Right lung (tissue), 5 donors: ENCODE measurements around the gene SMIM35. TPM values are rescaled to one million over a fixed set of nuclear protein-coding genes. Genes with fewer than 3 reads are reported as not detected.

Experiments used
- DNase-seq, 2 donors: peaks; one replicate each; pipeline ENCODE4 v3.0.0-alpha.2; 2013
- polyA plus RNA-seq, 5 donors: library from polyadenylated mRNA; unstranded; fragments of 120-200 nt; gene quantifications; one replicate each; pipeline versions ENCODE4 v1.2.1 to v1.2.3, GENCODE V29; 2013; ENCODE audit warnings: inconsistent platforms in 1 of 5, low replicate concordance in 1 of 5; ENCODE audit not compliant: insufficient read length in 5 of 5, insufficient read depth in 1 of 5

Gene SMIM35
- polyA plus RNA-seq, 5 donors, result 0.27 to 0.65 (median 0.40) TPM

- DNase-seq, result no peak
Measured at GRCh38 chr11:118003456-118003855, 83.3 kb downstream of the SMIM35 start.

GRCh38 chr11:118002541-118003423 lies 84.0 kb downstream of the SMIM35 start:
- DNase-seq, result peak; percentile 89 to 92

DNA sequence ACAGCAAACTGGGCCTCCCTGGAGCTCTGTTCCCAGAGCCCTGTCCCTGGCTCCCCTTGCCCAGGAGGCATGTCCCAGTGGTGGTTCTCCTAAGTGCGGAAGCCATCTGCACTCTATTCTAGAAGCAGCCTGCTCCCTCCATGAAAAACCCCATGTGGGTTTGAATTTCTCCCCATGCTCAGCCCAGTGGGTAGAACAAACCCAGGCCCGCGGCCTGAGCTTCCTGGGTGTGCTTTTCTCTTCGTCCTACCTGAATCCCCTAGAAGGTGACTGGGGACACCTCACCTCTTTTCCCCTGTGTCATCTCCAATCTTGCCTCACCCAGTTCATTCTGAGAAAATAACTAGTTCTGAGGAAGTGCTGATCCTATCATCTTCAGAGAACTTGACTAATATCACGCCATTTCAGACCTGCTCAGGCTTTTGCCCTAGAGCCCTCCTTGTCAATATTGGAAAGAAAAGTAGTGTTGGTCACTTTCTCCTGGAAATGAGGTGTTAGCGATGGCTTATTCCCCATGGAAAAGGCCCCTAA lies 84.7 kb downstream of the SMIM35 start:
- DNase-seq, result no peak

- no peak for DNase-seq
Measured at GRCh38 chr11:118001494-118001971, 85.2 kb downstream of the SMIM35 start.

GRCh38 chr11:118000850-118001228 lies 85.9 kb downstream of the SMIM35 start:
- no peak for DNase-seq

GRCh38 chr11:118000067-118000849 lies 86.5 kb downstream of the SMIM35 start:
- no peak for DNase-seq

DNA sequence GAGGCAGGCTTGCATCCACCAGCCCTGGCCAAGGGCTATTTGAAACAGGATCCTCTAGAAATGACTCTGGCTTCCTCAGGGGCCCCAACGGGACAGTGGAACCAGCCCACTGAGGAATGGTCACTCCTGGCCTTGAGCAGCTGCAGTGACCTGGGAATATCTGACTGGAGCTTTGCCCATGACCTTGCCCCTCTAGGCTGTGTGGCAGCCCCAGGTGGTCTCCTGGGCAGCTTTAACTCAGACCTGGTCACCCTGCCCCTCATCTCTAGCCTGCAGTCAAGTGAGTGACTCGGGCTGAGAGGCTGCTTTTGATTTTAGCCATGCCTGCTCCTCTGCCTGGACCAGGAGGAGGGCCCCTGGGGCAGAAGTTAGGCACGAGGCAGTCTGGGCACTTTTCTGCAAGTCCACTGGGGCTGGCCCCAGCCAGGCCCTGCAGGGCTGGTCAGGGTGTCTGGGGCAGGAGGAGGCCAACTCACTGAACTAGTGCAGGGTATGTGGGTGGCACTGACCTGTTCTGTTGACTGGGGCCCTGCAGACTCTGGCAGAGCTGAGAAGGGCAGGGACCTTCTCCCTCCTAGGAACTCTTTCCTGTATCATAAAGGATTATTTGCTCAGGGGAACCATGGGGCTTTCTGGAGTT lies 87.3 kb downstream of the SMIM35 start:
- DNase-seq, result no peak

- DNase-seq, result no peak
Measured at GRCh38 chr11:117998664-117999353, 88.0 kb downstream of the SMIM35 start.

DNA sequence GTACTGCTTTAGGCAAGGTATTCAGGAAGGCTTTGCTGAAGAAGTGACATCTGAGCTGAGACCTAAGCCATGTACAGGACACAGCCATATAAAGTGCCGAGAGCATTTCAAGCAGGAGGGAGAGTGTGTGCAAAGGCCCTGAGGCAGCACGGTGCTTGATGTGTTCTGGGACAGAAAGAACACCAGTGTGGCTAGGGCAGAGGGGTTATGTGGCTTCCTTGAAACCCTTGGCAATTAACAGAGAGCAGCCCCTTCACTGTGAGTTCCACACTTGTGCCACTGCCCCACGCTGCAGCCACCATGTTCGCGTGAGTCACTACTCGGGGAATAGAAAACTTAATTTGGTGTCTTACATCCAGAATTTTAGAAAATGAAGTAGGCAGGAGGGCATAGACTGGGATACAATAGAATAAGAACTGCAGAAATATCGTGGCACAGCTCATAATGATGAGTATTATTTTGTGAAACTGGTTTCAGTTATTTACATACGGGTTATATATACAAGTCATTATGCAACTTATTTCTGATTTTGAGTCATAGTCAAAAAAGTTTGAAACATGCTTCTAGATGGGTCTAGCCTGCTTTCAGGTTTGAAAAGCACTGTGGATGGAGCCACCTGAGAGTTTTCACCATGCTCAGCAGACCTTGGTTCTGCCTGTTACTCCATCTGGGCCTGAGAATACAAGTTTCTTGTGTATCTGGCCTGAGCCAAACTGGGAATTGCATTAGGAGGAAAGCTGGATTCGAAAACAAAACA lies 88.8 kb downstream of the SMIM35 start:
- no peak for DNase-seq

DNA sequence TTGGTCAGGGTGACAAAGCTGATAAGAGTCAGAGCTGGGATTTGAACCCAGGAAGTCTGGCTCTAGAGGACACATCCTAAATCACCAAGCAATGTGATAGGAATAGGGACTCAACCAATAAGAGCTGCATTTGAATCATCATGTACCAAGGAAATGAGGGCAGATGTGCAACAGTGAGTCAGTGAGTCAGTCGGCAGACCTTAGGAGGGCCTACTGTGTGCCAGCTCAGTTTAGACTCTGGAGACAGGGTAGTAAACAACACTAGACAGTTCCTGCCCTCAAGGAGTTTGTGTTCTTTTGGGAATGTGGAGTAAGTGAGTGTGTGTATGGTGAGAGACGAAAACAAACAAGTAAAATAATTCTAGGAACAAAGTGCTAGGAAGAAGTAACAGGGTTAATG lies 89.4 kb downstream of the SMIM35 start:
- DNase-seq, result no peak

DNA sequence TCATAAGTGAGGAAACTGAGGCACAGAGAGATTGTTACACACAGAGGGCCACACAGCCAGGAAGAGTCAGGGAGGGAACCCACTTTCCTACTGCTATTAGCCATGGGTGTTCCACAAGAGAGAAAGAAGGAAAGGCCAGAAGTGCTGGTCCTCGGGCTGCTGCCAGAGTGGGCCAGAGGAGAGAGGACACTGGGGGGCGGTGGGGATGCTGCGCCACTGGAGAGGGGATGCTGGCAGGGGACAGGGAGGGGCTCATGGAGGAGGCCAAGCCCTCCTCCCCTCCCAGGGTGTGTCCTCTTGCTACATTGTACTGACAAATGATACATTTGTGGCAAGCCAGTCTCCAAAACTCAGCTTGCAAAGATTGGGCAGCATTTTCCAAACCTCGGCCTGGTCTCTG lies 90.7 kb downstream of the SMIM35 start:
- DNase-seq, result no peak

GRCh38 chr11:117995472-117995871 lies 91.3 kb downstream of the SMIM35 start:
- DNase-seq, result no peak

GRCh38 chr11:117993988-117994745 lies 92.6 kb downstream of the SMIM35 start:
- no peak for DNase-seq

DNA sequence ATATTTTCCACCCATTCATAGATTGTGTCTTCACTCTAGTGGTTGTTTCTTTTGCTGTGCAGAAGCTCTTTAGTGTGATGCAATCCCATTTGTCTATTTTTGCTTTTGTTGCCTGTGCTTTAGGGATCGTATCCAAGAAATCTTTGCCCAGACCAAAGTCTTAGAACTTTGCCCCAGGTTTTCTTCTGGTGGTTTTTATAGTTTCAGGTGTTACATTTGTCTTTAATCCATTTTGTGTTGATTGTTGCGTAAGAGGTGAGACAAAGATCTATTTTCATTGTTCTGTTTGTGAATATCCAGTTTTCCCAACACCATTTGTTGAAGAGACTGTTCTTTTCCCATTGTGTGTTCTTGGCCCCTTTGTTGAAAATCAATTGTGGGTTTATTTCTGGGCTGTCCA lies 94.1 kb downstream of the SMIM35 start:
- no peak for DNase-seq

DNA sequence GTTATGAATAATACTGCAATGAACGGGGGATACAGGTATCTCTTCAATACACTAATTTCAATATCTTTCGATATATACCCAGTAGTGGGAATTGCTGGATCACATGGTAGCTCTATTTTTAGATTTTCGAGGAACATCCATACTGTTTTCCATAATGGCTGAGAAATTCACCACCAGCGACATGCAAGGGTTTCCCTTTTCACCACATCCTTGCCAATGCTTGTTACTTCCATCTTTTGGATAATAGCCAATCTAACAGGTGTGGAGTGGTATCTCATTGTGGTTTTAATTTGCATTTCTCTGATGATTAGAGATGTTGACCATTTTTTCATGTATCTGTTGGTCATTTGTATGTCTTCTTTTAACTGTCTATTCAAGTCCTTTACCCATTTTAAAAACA lies 94.6 kb downstream of the SMIM35 start:
- DNase-seq, result no peak

DNA sequence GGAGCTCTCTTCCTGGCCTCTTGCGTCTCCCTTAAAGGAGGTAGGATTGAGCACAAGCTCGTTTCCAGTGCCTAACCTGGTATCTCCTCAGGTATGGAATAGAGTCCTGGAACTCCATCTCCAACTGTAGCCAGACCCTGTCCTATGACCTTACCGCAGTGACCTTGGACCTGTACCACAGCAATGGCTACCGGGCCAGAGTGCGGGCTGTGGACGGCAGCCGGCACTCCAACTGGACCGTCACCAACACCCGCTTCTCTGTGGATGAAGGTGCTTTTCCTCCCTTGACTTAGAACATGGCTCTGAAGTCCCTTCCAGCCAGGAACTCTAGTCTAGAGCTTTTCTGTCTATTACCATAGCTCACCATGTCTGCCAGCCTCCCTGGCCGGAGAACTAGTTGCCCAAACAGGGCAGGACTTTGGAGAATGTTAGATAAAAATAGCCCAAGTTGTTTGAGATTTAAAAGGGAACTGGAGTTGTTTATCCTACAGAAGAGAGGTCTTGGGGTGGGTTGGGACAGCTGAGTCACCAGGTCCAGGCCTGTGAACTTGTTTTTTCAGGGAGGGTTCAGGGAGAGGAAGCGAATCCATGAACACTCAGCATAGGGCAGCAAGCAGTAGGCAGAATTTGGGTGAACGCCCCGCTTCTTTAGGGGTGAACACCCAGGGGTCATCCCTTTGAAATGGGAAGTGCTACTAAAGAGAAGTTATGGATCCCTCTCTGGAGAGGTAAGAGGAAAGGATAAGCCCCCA lies 97.2 kb downstream of the SMIM35 start:
- DNase-seq, result no peak

DNA sequence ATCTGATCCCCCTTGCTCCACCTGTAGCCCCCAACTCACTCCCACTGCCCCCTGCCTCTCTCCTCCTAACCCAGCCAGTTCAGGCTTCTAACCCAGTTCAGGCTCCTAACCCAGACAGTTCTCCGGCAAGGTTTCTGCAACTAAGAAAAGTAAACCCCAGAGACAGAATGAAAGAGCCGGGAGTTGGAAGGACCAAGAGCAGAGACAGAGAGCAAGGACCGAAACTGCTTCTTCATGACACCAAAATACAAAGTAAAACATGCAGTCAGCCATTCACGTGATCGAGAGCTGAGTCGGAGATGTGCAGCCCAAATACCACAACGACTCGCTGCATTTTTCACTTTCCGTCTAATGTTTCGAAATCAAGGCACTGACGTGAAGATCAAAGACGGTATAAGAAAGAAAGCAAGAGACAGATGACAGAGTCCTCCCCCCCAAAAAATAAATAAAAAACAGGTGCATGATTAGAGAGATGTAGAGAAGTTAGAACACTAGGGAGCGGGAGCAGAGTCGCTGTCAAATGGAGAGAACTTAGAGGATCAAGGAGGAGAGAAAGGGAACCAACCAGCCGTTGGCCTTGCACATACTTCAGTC lies 99.7 kb downstream of the SMIM35 start:
- no peak for DNase-seq
